Left lung (tissue), 10 donors: ENCODE data around the gene DCLRE1B. TPM values are rescaled to one million over a fixed set of nuclear protein-coding genes. Genes with fewer than 3 reads are reported as not detected.

ENCODE experiments used
- ATAC-seq: fragments of 200-7000 bp; cut with Tn5 transposase; one replicate; pipeline ENCODE4 v1.9.1; 2020; ENCODE audit warnings: moderate library complexity
- DNase-seq, 4 donors: peaks; one replicate each; pipeline ENCODE4 v3.0.0-alpha.2; 2013 to 2020
- H3K27ac ChIP-seq, 2 donors: fragments of 200-600 bp; sonication (generic) in 1 of 2; one replicate each; pipeline versions ENCODE4 v1.5.0 to v1.8.0; 2020 to 2021
- H3K27me3 ChIP-seq, 2 donors: fragments of 200-600 bp; sonication (generic) in 1 of 2; one replicate each; pipeline versions ENCODE4 v1.5.0 to v1.8.0; 2020 to 2021
- H3K36me3 ChIP-seq, 2 donors: fragments of 200-600 bp; sonication (generic) in 1 of 2; one replicate each; pipeline versions ENCODE4 v1.5.0 to v1.8.0; 2020 to 2021
- H3K4me1 ChIP-seq, 2 donors: fragments of 200-600 bp; one replicate each; pipeline ENCODE4 v1.8.0; 2021
- H3K4me3 ChIP-seq, 2 donors: fragments of 200-600 bp; sonication (generic) in 1 of 2; one replicate each; pipeline versions ENCODE4 v1.5.0 to v1.8.0; 2020 to 2021; ENCODE audit warnings: mild to moderate bottlenecking in 1 of 2
- H3K9me3 ChIP-seq, 2 donors: fragments of 200-600 bp; sonication (generic) in 1 of 2; one replicate each; pipeline versions ENCODE4 v1.5.0 to v1.8.0; 2020 to 2021
- CTCF ChIP-seq, 2 donors: fragments of 200-600 bp; sonication (generic) in 1 of 2; IDR thresholded peaks; one replicate each; pipeline versions ENCODE4 v1.5.0 to v1.8.0; 2021; ENCODE audit warnings: antibody characterized with exemption in 2 of 2
- intact Hi-C, 2 donors: fragments of 100-400 bp; cut with DNase I; formaldehyde crosslinking; loops; one replicate each; pipeline versions ENCODE4 v1.11.2 to v1.14.2; 2022
- polyA plus RNA-seq, 6 donors: library from polyadenylated mRNA; unstranded; fragments of 120-200 nt; gene quantifications; one replicate each; pipeline ENCODE4 v1.2.1, GENCODE V29; 2013; ENCODE audit not compliant: insufficient read length in 6 of 6
- total RNA-seq, 2 donors: library from RNA; stranded (reverse); fragmentation: NEBNext Ultra II Directional; extraction: Animal tissue kit (Norgen Biotek cat#: 25700); gene quantifications; one replicate each; pipeline ENCODE4 v1.2.1, GENCODE V29; 2021
- donor health status: DM: no; HTN: yes; CAD: no.
- donor health status: DM: no; HTN: no; CAD: no.

Gene DCLRE1B
- total and polyA plus RNA-seq, 8 donors = 7.3 to 11.9 (median 9.8) TPM

- DNase-seq (no peak), ATAC-seq (no peak)
- H3K9me3 ChIP-seq = no peaks in the 10 kb centered on the region
- no peaks in the 10 kb centered on the region for H3K36me3 ChIP-seq
- H3K4me3 ChIP-seq = no peak overlapping the region
- H3K27ac ChIP-seq = no peak overlapping the region
- intact Hi-C loops = no loop called here
- peaks cover 0 to 50% of the 10 kb centered on the region in 2 donors for H3K4me1 ChIP-seq
- no peaks in the 10 kb centered on the region for H3K27me3 ChIP-seq
- TF ChIP-seq CTCF (IDR thresholded peaks at IDR 0.05) = no peak
Observed at GRCh38 chr1:113868387-113869083, 36.6 kb upstream of the DCLRE1B start.

- no peak for TF ChIP-seq CTCF (IDR thresholded peaks at IDR 0.05)
- DNase-seq (no peak), ATAC-seq (no peak)
- no peaks in the 10 kb centered on the region for H3K9me3 ChIP-seq
- peaks cover 0 to 63% of the 10 kb centered on the region in 2 donors for H3K4me1 ChIP-seq
- H3K36me3 ChIP-seq = no peaks in the 10 kb centered on the region
- intact Hi-C loops = no loop called here
- H3K4me3 ChIP-seq = peak overlapping the region in 1 of 2 donors; percentile 35
- no peaks in the 10 kb centered on the region for H3K27me3 ChIP-seq
- peak overlapping the region; percentile 63 to 94 for H3K27ac ChIP-seq
Observed at GRCh38 chr1:113870778-113871177, 34.3 kb upstream of the DCLRE1B start.

- DNase-seq = peak in 3 of 4 donors; percentile 6 to 85 (median 71)
- Histone ChIP-seq H3K36me3 (no peaks in the 10 kb centered on the region), H3K4me3 (peak within 1 kb of the TSS in 1 of 2 donors; percentile 35), H3K27ac (peak within 1 kb of the TSS; percentile 63 to 94), H3K27me3 (no peaks in the 10 kb centered on the region), H3K4me1 (peaks cover 0 to 63% of the 10 kb centered on the region in 2 donors), H3K9me3 (no peaks in the 10 kb centered on the region)
- TF ChIP-seq CTCF (IDR thresholded peaks at IDR 0.05) = no peak
- peak; percentile 91 for ATAC-seq
- intact Hi-C loops = no loop called here
Observed at GRCh38 chr1:113871597-113872113, 33.5 kb upstream of the DCLRE1B start, which contains the start of gene PTPN22. PTPN22 (minus strand) TSS chr1:113871712.

- Histone ChIP-seq H3K36me3 (no peaks in the 10 kb centered on the region), H3K9me3 (no peaks in the 10 kb centered on the region), H3K4me1 (peaks cover 0 to 63% of the 10 kb centered on the region in 2 donors), H3K27ac (peak overlapping the region; percentile 63 to 94), H3K27me3 (no peaks in the 10 kb centered on the region), H3K4me3 (peak overlapping the region in 1 of 2 donors; percentile 35)
- DNase-seq (no peak), ATAC-seq (peak; percentile 52)
- TF ChIP-seq CTCF (IDR thresholded peaks at IDR 0.05) = no peak
- intact Hi-C loops = no loop called here
Observed at GRCh38 chr1:113872219-113872935, 32.7 kb upstream of the DCLRE1B start.
